HL-60/S4 treated with phorbol 12-myristate 13-acetate at 8.2 ng/mL for 4 days and 3 days (cell line): ENCODE measurements around the gene CLDN16.

Source experiments
- in situ Hi-C: fragments of 300-500 bp; cut with MboI; formaldehyde crosslinking; loops from 2 replicates; pipeline ENCODE4 v1.15.0; 2022; ENCODE audit warnings: low sequenced_read_pairs

CLDN16 gene

GRCh38 chr3:190433626-190434025 lies 45.7 kb downstream of the CLDN16 start:
- in situ Hi-C loops = no loop called here

DNA sequence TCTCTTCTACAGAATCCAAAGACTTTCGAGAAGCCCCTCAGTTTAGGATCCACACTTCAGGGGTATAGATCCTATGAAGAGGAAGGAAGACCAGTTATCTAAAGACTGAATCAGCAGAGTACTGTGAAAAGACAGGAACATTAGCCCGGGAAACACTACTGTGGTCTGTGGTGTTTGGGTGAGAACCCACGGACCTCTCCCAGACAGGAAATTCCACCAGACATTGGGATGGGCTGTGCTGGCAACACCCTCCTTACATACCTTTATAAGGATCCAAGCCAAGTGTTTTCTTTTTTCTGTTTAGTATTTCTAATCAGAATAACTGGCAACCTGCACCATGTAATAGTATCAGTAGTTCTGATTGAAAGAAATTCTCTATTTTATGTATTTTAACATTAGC lies 47.7 kb downstream of the CLDN16 start:
- in situ Hi-C loops = no loop called here

DNA sequence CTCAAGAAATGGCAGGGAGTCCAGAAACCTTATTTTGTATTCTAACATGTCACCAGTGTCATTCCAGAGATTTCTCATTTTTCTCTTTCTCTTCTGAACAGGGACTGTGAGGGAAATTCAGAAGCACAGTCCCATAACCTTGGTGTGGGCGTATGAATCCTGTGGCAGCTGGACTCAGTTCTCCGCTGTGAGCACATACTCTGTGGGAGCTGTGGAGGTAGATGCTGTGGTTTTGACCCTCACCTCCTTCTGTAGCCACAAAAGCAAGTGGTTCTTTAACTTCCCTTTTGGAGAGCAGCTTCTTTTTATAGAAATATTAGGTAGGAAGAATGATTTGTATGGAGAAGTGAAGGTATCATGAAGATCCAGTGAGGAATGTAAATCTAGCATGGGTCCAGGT lies 48.4 kb downstream of the CLDN16 start:
- in situ Hi-C loops = no loop called here

GRCh38 chr3:190442240-190442639 lies 54.3 kb downstream of the CLDN16 start:
- in situ Hi-C loops = no loop called here

DNA sequence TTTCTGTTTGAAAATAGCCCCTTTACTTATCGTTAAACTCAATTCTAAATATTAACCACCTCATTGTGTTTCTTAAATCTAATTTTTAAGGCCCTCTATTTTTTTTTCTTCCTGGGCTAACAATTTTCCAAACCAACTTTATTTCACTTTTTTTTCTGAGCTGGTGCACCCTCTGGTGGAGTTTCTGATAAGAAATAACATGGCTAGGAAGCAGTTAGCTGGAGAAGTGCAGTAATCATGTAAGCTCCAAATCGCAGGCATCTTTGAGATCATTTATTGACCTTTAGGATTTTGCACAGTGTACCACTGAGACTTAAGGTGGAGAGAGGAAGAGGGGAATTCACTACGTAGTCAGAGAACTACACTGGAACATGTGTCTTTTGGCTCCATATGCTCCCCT lies 55.3 kb downstream of the CLDN16 start:
- in situ Hi-C loops = no loop called here

GRCh38 chr3:190444006-190444405 lies 56.0 kb downstream of the CLDN16 start:
- in situ Hi-C loops = no loop called here

GRCh38 chr3:190444576-190445145 lies 56.7 kb downstream of the CLDN16 start:
- in situ Hi-C loops = no loop called here

- in situ Hi-C loops = no loop called here
These were observed 58.8 kb downstream of the CLDN16 start for GRCh38 chr3:190446573-190447279.

- in situ Hi-C loops = no loop called here
These were observed 60.3 kb downstream of the CLDN16 start for GRCh38 chr3:190448256-190448655.

DNA sequence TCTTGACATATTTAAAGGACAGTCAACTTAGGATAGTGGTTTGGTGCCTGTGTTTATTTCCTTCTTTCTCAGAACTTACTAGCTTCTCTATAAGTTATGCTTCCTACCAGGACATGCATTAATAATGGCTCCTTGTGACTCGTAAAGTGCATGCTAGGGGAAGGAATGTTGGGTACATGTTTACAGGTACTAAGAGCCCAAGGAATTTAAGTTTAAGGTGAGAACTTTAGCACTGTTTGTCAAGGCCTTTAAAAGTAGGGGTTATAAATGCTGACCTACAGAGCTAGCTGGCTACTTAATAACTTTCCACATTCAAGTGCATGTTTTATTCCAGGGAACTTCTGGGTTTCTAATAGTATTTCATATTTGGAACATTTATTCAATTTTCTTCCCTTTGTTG lies 61.8 kb downstream of the CLDN16 start, which contains the start of gene TMEM207:
Gene TMEM207 (minus strand): TSS at position 101 of the 400 bp plus-strand sequence. CDS start 92 bp downstream, at position 9.
- in situ Hi-C loops = no loop called here

DNA sequence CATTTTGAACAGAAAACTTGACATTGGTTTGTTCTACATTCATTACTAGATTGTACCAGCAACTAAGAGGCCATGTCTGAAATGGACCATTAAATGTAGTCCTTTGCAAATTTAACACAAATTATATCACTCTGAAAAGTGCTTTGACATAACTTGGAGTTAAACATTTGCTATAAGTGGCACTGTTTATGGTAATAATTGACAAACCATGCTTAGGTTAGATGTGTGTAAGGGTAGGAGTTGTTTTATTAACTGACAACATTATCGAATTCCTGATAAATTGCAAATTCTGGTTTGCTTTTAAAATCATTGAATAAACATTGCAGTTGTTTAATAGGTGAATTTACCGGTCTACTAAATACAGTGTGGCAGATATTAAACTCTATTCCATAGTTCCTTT lies 67.9 kb downstream of the CLDN16 start:
- in situ Hi-C loops = no loop called here

DNA sequence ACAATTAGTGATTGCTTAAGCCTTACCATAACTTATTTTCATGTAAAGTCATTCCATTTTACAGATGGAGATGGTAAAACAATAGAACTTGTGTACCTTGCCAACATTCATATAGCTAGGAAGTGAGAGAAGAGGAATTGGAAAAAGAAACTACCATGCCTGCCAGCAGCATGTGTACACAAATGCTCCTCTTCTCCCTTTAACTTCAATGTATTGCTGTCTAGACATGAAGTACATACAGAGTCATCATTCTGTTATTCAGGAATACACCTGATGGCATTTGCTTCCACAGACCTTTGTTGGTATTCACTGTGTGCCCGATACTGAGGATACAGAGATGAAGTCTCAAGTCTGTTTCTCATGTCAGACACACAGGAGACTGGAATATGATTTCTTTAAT lies 68.8 kb downstream of the CLDN16 start:
- in situ Hi-C loops = no loop called here

DNA sequence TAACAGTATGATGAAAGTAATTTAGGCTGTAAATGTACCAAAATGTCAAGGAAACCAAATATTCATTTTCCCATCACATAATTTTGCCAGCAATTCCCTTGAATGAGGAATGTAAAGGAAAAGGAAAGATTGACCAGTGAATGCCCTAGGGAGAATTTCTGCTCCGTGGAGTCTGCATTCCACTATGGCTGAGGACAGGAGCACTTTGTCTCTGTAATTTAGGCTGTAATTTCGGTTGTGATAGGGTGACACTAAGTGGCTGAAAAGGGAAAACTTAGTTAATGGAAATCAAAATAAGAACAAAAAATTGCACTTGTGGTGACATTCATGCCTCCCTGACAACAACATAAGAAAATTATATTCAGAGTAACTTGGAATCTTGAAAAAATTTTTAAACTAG lies 70.1 kb downstream of the CLDN16 start:
- in situ Hi-C loops = no loop called here
